Bone marrow (tissue), 2 donors: ENCODE results near the gene EDNRA.

Experiments
- DNase-seq, 2 donors: peaks; one replicate each; lab custom pipeline; 2025; lab: John Stamatoyannopoulos, UW

EDNRA gene

GRCh38 chr4:147498031-147498660 lies 17.2 kb downstream of the EDNRA start:
- no peak for DNase-seq

DNA sequence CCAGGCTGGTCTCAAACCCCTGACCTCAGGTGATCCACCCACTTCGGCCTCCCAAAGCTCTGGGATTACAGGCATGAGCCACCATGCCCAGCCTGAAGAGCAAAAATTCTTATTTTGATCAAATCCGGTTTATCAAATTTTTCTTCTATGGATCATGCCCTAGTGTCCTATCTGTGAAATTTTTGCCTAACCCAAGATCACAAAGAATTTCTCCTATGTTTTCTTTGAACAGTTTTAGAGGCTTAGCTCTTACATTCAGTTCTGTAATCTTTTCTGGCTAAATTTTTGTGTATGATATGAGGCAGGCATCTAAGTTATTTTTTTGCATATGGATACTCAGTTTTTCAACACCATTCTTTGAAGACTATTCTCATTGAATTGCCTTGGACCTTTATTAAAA lies 27.4 kb downstream of the EDNRA start:
- DNase-seq = no peak

DNA sequence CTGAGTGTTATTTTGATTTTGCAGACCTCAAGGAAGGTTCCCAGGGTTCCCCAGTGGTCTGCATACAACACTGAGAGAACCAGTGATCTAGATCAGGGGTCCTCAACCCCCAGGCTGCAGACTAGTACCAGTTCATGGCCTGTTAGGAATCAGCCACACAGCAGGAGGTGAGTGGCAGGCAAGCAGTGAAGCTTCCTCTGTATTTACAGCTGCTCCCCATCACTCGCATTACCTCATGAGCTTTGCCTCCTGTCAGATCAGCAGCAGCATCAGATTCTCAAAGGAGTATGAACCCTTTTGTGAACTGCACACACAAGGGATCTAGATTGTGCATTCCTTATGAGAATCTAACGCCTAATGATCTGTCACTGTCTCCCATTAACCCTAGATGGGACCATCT lies 28.5 kb downstream of the EDNRA start:
- no peak for DNase-seq

DNA sequence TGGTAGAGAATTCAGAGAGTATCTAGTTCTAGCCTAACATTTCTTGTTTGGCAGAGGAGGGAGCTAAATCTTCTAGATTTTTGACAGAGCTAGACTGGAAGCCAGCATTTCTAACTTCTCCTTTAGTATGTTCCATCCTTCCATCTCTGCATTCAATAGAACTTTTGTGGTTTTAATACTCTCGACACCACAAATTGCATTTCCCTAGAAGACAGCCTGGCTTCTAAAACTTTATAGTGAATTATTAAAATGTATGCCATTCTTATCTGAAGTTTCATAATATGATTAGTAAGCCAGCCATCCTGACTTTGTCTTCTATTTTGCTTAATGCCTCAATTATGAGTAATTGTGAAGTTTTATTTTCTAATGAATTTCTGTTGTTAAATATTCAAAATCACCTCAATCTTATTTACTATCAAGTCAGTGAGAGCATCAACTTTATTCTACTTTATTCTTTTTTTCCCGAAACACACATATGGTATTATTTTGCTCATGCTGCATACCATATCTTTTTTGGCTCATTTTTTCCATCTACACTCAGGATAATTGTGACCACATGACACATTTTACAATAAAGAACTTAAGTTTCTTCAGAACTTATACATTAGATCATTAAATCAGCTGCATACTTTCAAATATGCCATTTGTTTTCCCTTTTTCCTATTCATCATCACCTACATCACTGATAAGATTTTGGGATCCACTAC lies 30.2 kb downstream of the EDNRA start:
- DNase-seq = no peak

DNA sequence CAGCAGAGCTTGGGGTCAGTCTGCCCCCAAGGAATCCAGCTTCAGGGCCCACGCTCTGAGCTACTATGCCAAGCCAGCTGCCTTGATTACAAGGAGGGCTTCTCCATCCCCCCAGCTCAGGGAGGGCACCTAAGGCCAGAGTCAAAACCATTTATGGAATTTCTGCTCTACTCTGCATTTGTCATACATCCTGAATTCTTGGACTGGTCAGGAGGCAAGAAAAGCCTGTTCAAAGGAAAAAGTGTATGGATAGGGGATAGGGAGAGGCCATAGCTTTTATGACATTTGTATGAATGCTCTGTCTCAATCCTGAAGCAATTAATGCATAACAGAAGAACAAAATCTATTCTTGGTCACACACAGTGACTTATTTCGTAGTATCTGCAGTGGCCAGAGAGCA lies 32.2 kb downstream of the EDNRA start:
- DNase-seq = no peak

GRCh38 chr4:147513952-147514351 lies 33.1 kb downstream of the EDNRA start:
- DNase-seq = no peak

DNA sequence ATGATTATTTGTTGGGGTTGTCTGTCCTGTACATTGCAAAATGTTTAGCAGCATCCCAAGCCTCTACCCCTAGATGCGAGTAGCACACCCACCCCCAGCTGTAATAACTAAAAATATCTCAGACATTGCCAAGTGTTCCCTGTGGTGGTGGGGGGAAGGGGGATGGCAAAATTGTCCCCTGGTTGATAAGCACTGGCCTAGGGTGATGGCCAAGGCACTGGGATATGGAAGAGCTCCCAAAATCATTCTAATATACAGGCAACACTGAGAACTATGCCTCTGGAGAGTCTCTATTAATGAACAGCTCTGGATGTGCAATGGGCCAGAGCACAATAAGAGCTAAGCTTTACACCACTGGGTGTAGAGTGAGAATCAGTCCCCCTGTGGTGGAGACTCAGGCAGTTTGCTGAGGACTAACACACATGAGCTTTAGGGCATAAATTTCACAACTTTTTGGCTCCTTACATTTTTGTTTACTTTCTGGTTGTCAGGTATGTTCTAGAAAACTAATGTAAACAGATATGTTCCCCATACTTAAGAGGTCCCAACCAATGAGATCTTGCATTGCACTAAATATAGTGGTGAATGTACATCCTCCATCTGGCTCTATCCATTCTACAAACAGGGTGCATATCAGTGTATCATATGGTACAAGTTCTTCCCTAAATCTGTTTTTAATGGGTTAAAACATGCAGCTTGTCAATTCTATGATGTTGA lies 34.5 kb downstream of the EDNRA start:
- no peak for DNase-seq

DNA sequence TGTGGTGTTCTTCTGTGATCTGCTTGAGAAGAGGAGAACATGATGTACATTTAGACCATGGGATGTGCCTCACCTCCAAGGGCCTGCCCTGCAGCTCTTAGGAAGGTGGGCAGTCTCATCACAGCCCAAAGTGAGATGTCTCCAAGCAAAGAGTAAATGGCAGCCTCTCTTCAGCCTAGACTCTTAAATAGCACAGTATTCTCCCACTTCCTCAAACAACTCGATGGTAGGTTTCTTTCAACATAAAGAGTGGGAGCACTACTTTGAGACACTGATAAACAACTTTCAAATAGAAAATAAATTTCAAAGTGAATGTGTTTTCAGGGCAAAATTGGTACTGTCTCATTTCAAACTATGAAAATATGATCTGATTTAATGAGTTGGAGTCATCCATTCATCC lies 35.2 kb downstream of the EDNRA start:
- DNase-seq = no peak

- no peak for DNase-seq
Observed at GRCh38 chr4:147518086-147518485, 37.2 kb downstream of the EDNRA start.

DNA sequence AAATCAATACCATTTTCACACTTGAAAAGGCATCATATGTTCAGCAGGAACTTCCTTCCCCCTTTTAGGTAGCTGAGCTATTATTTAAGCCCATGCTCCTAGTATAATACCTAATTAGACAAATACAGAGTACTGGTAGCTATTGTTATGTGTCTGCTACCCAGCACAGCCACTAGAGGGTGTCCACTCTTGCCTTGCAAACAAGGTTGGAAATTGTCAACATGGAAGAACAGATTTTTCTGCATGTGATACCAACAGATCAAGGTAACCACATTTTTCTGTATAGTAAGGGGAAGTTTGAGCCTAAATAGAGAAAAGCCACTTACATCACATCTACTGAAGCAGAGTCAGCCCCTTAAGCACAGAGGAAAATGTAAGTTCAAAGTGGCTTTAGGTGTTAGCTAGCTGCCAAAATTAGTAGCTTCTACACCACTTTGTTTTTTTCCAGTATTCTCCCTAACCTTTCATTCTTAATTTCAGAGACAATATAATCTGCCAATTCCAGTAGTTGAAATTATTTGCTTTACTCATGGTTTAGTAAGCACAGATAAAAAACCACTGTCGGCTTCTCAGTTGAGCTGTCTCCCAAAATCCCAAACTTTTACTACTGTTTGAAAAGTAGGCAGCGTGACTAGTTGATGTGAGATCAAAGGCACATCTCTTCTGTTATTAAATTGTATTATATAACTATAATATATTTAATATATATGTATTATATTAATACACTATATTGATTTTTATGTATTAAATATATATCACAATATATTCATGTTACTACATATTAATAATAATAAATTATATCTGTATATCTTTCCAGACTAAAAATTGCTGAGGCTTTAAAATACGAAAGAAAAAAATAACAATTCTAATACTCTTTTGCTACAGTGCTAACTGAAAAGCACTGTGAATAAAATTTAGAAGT lies 38.2 kb downstream of the EDNRA start:
- DNase-seq = no peak

GRCh38 chr4:147524601-147525000 lies 43.7 kb downstream of the EDNRA start:
- DNase-seq = no peak

DNA sequence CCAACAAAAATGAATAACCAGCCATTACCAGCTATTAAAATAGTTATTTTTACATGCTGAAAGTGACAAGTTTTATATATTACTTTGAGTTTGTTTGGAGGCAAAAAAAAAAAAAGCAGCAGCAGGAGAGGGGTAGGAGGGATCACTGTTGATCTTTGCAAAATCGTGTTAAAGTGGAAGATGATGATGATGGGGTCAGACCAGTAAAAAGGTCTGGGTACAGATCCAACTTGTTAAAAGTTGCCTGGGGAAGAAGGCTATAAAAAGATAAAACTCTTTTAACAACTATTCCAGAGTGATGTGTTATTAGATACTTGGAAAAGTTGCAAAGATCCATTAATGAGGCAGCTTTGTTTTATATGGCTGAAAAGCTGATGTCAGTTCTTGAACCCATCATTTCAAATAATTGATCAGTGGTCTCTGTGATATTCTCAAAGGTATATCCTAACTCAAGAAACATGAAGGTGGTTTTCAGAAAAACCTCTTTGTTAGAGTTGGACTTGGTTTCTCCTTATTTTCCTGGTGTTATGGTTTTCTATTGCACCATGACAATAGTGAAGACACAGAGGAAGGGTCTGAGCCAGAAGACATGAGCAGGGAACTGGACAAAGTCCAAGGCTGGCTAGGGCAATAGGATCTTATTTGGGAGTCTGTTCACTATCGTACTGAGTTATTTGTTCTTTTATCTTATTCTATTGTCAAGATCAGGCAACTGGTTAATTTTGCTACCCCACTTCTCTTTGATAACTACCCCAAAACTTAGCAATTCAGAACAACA lies 44.8 kb downstream of the EDNRA start:
- no peak for DNase-seq

DNA sequence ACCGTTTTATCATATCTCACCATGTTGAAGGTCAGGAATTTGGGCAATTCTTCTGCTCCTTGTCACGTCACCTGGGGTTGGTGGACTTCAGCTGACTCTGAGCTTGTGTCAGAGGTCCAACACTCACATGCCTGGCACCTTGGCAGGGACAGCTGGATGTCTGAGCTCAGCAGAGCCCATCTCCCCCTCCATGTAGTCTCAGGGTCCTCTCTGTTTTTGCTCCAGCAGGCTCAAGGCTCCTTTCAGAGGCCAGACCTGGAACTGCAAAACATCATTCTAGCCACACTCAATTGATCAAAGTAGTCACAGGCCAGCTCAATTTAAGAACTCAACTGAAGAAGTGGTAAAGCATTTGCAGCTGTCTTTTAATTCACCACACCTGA lies 45.4 kb downstream of the EDNRA start:
- DNase-seq = no peak

DNA sequence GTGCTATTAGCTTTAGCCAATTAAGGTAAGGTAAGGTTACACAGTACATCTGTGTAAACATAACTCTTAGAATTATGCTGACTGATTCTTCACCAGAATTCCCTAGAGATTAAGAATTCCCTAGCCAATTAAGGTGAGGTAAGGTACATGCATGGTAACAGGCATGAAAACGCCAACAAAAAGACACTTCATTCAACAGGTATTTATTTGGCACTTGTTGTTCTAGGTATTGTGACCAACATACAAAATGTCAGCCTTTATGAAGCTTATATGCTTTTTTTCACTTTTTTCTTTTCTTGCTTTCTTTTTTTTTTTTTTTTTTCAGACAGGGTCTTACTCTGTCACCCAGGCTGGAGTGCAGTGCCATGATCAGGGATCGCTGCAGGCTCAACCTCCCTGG lies 47.2 kb downstream of the EDNRA start:
- no peak for DNase-seq

DNA sequence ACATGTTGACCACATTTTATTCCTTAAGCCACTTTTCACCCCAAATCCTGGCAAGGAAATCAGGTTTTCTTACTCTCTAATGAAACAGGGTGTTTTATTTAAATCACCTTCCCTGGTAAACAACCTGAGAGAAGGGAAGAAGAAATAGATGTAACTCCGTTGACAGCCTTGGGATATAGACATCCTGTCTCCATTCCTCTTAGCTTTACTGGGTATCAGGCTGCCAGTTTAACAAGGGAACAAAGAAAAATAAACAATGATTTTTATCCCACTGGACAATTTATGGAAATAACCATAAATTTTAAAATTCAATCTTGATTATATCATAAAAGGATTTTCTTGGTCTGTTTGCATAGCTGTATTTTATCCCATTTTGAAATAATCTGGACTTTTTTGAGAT lies 49.2 kb downstream of the EDNRA start:
- DNase-seq = no peak

GRCh38 chr4:147530723-147531122 lies 49.8 kb downstream of the EDNRA start:
- DNase-seq = no peak

DNA sequence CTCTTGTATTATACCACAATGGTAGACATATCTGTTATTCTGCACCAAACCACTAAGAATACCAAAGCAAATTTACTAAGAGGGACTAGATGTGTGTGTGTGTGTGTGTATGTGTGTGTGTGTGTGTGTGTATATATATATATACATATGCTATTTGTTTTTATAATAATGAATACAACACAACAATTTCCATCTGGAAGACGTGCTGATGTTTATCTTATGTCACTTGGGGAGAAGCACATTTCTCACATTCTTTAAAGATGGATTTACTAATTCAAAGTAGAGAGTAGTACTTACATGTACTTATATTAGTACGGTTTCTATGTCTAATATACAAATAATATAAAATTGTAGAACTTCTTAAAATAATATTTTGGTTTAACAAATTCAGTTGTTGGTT lies 52.0 kb downstream of the EDNRA start:
- no peak for DNase-seq

GRCh38 chr4:147533331-147533730 lies 52.4 kb downstream of the EDNRA start:
- no peak for DNase-seq

DNA sequence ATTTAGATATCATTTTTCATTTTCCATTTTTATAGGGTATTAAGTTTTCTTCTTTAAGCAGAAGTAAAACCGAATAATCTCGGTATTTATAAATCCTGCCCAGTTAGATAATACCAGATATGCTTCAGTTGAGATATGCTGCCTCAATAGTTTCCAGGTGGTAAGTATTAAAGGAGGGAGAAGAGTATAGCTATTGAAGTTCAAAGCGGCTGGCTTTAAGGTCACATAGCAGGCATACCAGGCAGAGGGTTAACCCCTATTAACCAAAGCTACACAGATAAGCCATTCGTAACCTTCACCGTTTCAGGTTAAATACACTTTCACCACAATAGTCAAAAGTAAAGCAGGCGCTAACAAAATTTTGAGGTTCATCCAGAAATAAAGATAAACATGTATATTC lies 54.2 kb downstream of the EDNRA start:
- no peak for DNase-seq

DNA sequence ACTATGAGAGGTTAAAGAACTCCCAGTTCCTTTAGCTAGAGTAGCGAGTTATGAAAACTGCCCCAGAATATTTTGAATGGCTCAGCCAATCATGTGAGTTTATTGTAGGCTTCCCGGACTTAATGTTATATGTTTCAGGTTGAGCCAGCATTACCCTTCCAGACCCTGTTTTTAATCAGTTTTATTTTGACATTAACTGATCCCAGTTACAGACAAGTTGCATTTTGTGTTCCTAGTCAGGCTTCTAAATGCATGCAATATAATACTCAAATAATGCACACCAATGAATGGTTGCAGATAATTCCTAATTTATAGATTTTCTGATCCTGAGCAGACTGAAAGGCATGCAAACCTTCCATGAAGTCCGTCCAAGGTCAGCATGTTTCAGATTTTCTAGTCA lies 57.8 kb downstream of the EDNRA start:
- no peak for DNase-seq

DNA sequence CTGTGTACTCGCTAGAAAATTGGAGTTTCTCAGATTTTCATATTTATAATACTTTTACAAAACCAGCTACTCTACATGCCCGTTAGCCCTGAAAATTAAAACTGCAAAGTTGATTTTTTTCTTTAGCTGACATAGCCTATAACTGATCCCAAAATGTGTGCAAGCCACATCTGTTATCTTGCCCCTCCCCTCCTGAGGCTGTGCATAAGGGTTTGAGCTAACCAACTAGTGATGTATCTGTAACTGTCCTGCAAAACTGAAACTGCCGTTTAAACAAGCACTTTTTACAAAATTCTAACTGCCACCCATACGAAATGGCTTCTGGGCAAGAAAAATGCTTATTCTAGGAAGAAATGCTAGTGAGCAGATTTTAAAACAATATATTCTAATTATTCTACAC lies 59.1 kb downstream of the EDNRA start:
- no peak for DNase-seq
